ENCODE results near the gene ZFAND6.

- no peak for TF ChIP-seq CTCF (IDR thresholded peaks at IDR 0.05 in 8 of 11, conservative IDR thresholded peaks at IDR 0.05 in 3 of 11)
- TF ChIP-seq POLR2AphosphoS5 (IDR thresholded peaks at IDR 0.05): no peak
Observed at GRCh38 chr15:80070840-80071239, 11.4 kb downstream of the ZFAND6 start.
